Kidney glomerular epithelial cell (primary cell): Measurements from ENCODE around the gene DZANK1.
"Not testable (repeated sequence)": the region's sequence is repeated elsewhere in the genome, so short reads cannot be mapped to it uniquely, and the experiment has no call there.

Experiments used
- DNase-seq: peaks from one replicate; lab custom pipeline; 2025; lab: John Stamatoyannopoulos, UW

Gene DZANK1

DNA sequence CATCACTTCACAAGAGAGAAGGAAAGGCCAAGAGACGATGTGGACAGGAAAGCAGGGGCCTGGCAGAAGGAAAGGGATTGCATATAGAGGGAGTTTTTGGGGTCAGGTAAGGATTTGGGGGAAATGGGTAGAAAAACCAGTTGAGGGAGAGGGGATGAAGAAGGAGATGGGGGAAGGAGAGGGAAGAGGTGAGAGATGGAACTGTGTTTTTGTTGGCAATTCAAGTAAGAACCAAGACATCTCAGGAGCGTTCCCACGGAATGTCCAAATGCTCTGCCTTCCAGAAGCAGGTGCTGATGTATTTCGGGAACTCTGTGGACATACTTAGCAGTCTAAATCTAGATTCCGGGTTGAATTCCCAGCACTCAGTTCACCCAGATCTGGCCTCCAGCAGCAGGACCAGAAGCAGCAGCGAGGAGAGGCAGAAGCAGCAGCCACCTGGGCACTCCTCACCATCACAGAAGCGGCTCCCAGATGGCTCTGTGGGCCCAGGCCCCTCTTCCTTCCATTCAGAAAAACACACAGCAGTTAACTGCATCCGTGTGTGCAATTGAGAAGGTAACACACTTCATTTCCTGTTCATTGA is 88.8 kb downstream of the DZANK1 start:
- DNase-seq, result no peak

DNA sequence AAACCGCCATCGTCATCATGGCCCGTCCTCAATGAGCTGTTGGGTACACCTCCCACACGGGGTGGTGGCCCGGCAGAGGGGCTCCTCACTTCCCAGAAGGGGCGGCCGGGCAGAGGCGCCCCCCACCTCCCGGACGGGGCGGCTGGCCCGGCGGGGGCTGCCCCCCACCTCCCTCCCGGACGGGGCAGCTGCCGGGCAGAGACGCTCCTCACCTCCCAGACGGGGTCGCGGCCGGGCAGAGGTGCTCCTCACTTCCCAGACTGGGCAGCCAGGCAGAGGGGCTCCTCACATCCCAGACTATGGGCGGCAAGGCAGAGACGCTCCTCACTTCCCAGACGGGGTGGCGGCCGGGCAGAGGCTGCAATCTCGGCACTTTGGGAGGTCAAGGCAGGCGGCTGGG is 91.3 kb downstream of the DZANK1 start:
- not testable (repeated sequence) for DNase-seq

DNA sequence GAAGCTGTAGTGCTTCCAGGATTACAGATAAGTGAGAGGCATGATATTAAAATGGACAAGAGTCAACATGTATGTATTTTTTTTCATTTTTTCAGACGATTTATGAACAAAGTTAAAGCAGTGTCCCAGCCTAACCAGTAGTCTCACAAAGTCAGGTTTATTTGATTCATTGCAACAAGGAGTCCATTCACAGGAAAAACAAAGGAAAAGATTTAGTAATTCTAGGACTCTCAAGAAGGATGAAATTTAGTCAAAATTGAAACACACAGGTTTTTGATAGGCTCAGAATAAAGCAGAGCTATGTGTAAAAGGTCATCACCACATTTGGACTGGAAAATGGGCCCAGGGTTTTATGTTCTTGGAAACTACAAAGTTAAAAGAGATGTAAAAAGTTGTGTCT is 94.5 kb downstream of the DZANK1 start:
- DNase-seq, result no peak

DNA sequence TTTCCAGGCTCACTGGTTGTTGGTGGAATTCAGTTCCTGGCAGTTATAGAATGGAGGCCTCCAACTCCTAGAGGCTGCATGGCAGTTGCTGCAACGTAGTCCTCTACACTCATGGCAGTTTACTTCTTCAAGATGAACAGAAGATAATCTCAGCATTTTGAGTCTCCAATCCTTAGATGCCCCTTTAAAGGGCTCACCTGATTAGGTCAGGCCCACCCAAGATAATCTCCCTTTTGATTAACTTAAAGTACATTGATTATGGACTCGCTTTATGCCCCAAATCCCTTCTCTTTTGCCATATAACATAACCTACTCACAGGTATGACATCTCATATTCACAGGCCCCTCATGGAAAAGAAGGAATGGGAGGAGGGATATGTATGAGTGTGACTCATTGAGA is 102.1 kb downstream of the DZANK1 start:
- no peak for DNase-seq

DNA sequence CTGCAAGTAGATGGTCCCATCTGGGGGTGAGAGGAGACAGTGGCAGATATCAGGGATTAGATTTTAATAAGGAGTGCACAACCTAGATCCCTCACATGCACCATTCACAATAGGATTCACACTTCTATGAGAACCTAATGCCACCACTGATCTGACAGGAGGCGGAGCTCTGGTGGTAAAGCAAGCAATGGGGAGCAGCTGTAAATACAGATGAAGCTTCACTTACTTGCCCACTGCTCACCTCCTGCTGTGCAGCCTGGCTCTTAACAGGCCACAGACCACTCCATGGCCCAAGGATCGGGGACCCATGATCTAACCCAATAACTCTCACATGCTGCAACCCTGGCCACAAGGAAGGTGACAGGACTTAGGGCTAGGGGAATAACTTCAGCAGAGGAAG is 103.1 kb downstream of the DZANK1 start:
- DNase-seq, result no peak

DNA sequence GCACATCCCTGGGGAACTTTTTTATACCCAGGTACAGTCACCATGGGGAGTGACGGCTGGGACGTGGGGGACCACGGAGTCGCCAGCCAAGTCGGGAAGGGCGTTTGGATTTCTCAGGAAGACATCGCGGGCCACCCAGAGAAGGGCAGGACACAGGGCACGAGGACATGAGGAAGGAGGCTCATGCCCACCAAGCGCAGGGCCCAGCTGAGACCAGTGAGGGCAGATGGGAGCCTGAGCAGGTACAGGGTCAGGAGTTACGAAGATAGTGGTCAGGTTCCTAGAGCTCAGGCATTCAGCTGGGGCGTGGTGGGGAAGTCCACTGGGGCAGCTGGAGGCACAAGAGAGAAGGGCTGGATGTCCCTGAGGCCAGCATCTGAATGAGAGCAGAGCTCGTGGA is 103.9 kb downstream of the DZANK1 start:
- DNase-seq, result no peak

DNA sequence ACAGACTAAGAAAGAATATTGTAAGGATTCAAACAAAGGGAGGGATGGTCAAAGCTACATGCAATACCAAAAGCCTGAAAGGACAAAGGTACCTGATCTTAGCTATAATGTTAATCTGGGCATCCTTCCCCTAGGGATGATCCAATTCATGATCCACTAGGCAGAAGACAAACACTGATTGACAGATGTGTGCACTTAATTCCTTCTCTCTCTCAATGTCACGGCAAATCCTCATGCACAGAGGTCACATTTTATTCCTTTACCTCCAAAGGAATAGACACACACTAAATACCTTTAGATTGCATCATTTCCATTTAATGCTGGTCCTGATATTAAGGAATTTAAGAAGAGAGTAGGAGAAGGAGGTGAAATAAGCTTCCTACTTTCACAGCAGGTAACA is 105.2 kb downstream of the DZANK1 start:
- DNase-seq, result no peak

DNA sequence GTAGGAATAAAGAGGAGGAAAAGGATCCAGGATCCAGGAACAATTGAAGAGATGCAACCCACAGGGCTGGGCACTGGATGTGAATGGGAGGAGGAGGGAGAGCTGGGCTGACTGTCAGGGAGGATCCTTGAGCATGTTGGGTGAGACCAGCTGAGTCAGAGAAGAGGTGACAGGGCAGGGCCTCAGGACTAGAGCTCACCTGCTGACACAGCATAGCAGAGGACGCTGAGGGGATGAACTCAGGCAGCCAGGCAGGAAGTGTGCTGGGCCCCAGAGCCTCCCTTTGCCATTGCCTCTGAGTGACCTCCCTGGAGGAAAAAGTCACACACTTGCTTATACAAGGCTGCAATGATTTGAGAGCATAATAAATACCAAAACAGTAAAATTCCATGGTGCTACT is 106.2 kb downstream of the DZANK1 start:
- no peak for DNase-seq

DNA sequence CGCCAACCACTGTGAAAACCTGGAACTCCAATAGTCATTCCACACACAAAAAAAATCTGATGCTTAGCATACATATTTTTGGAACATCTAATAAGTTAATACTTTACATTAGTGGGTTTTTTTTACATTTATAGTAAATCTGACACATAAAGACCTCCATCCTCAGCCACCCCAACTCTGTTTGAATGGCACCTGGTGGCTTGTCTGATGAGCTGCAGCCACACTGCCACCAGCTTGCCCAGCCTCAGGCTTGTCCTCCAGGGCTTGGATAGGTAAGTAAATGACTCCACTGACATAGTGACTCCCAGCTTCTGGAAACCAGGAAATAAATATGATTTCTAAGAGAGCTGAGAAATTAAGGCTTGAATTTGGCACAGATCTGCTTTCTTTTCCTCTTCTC is 107.0 kb downstream of the DZANK1 start:
- no peak for DNase-seq

DNA sequence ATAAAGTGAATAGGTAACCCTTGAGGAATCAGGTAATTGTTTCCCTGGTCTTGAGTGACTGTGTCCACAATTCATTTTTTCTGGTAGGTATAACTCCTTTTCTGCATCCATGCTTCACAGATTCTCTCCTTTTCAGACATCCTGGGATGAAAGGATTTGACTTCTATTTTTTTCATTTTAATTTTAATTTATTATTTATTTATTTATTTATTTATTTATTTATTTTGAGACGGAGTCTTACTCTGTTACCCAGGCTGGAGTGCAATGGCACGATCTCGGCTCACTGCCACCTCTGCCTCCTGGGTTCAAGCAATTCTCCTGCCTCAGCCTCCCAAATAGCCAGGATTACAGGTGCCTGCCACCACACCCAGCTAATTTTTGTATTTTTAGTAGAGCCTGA is 117.1 kb downstream of the DZANK1 start:
- not testable (repeated sequence) for DNase-seq
